A549 (cell line): ENCODE results near the gene FANCB. TPM values are rescaled to one million over a fixed set of nuclear protein-coding genes. Genes with fewer than 3 reads are reported as not detected.

Source experiments
- ATAC-seq, 2 experiments: fragments of 200-7000 bp in 1 of 2; fragments of >200 bp in 1 of 2; cut with Nextera tagmentation in 1 of 2; cut with Tn5 transposase in 1 of 2; 3 replicates each; pipeline versions ENCODE4 v1.8.0 to v1.9.1; 2018 to 2020; ENCODE audit warnings: mild to moderate bottlenecking in 1 of 2, moderate library complexity in 1 of 2
- CTCF ChIA-PET: fragments of 300-600 bp; sonication (Branson Sonifier 250); formaldehyde crosslinking; extraction: SDS; loops from one replicate; lab custom pipeline; 2021; ENCODE audit warnings: antibody characterized with exemption, inconsistent platforms; lab: Yijun Ruan, JAX
- POLR2A ChIA-PET: fragments of 350-600 bp; formaldehyde crosslinking; extraction: SDS; loops from one replicate; lab custom pipeline; 2021; ENCODE audit warnings: antibody characterized with exemption, inconsistent platforms; lab: Yijun Ruan, JAX
- DNase-seq, 2 experiments: peaks; one replicate each; pipeline versions ENCODE4 v3.0.0 to v3.0.0-alpha.2; 2011 to 2016; ENCODE audit warnings: low read depth in 1 of 2, low spot score in 1 of 2
- FAIRE-seq: peaks from 2 replicates; lab custom pipeline; 2011; peaks lifted over from hg19 to GRCh38; lab: Jason Lieb, UNC
- H3K27ac ChIP-seq, 2 experiments: fragments of >200 bp; sonication (Bioruptor Twin); formaldehyde crosslinking; 3 replicates each; pipeline ENCODE4 v1.5.1; 2016 to 2017
- H3K4me1 ChIP-seq: fragments of >200 bp; sonication (Bioruptor Twin); formaldehyde crosslinking; 3 replicates; pipeline ENCODE4 v1.6.1; 2016
- H3K4me2 ChIP-seq: fragments of >200 bp; sonication (Bioruptor Twin); formaldehyde crosslinking; 3 replicates; pipeline ENCODE4 v1.6.1; 2016
- H3K4me3 ChIP-seq: fragments of >200 bp; sonication (Bioruptor Twin); formaldehyde crosslinking; 3 replicates; pipeline ENCODE4 v1.5.1; 2016
- H3K9me3 ChIP-seq: fragments of >200 bp; sonication (Bioruptor Twin); formaldehyde crosslinking; 3 replicates; pipeline ENCODE4 v1.6.1; 2016
- CBX2 ChIP-seq: fragments of 200-600 bp; sonication (generic); IDR thresholded peaks from 2 replicates; pipeline ENCODE4 v1.6.1; 2016; ENCODE audit warnings: low read depth, mild to moderate bottlenecking, borderline replicate concordance
- CHD2 ChIP-seq: fragments of 150-350 bp; IDR thresholded peaks from 2 replicates; pipeline ENCODE4 v1.6.1; 2014; ENCODE audit warnings: low read length; ENCODE audit not compliant: partially characterized antibody
- CTCF ChIP-seq: fragments of >200 bp; sonication (Bioruptor Twin); formaldehyde crosslinking; IDR thresholded peaks from 3 replicates; pipeline ENCODE4 v1.5.1; 2016
- EHMT2 ChIP-seq: fragments of 200-600 bp; sonication (generic); IDR thresholded peaks from 2 replicates; pipeline ENCODE4 v1.6.1; 2016; ENCODE audit warnings: antibody characterized with exemption, low read depth, mild to moderate bottlenecking, moderate library complexity
- ESRRA ChIP-seq: fragments of 150-350 bp; IDR thresholded peaks from 2 replicates; pipeline ENCODE4 v1.6.1; 2014; ENCODE audit warnings: mild to moderate bottlenecking, low read length, borderline replicate concordance
- HEYL ChIP-seq: fragments of 250-450 bp; sonication (Bioruptor Pico); IDR thresholded peaks from 2 replicates; pipeline ENCODE4 v1.8.0; 2021; ENCODE audit warnings: mild to moderate bottlenecking, moderate library complexity
- HOXB13 ChIP-seq: fragments of 250-450 bp; sonication (Bioruptor Pico); IDR thresholded peaks from 2 replicates; pipeline ENCODE4 v1.5.0; 2020; ENCODE audit warnings: low read depth, mild to moderate bottlenecking, moderate library complexity
- MAZ ChIP-seq: fragments of 150-350 bp; IDR thresholded peaks from 2 replicates; pipeline ENCODE4 v1.6.1; 2014; ENCODE audit warnings: antibody characterized with exemption, low read depth, low read length, borderline replicate concordance
- MYC ChIP-seq: IDR thresholded peaks from 2 replicates; pipeline ENCODE4 v1.6.1; 2012; ENCODE audit warnings: mild to moderate bottlenecking, inconsistent platforms, low read length, improper control_type of control experiment, borderline replicate concordance
- NFE2L2 ChIP-seq: fragments of 150-350 bp; conservative IDR thresholded peaks from 2 replicates; pipeline ENCODE4 v1.6.1; 2014; ENCODE audit warnings: low read length
- NPAS2 ChIP-seq: fragments of 250-450 bp; sonication (Bioruptor Pico); IDR thresholded peaks from 2 replicates; pipeline ENCODE4 v1.8.0; 2022; ENCODE audit warnings: mild to moderate bottlenecking, moderate library complexity, borderline replicate concordance
- PBX3 ChIP-seq: IDR thresholded peaks from 2 replicates; pipeline ENCODE4 v1.6.1; 2012
- RAD21 ChIP-seq, 2 experiments: fragments of >200 bp in 1 of 2; sonication (Bioruptor Twin) in 1 of 2; formaldehyde crosslinking in 1 of 2; IDR thresholded peaks in 1 of 2; conservative IDR thresholded peaks in 1 of 2; 2 replicates in 1 of 2; 3 replicates in 1 of 2; pipeline ENCODE4 v1.6.1; 2012 to 2018; ENCODE audit warnings: inconsistent platforms in 1 of 2
- RFX5 ChIP-seq: fragments of 450-650 bp; IDR thresholded peaks from 2 replicates; pipeline ENCODE4 v1.7.1; 2014; ENCODE audit warnings: antibody characterized with exemption, mild to moderate bottlenecking, moderate library complexity
- SMC3 ChIP-seq: fragments of >200 bp; sonication (Bioruptor Twin); formaldehyde crosslinking; IDR thresholded peaks from 3 replicates; pipeline ENCODE4 v1.6.1; 2018; ENCODE audit warnings: inconsistent platforms
- SREBF2 ChIP-seq: fragments of 450-650 bp; IDR thresholded peaks from 2 replicates; pipeline ENCODE4 v1.6.1; 2014; ENCODE audit warnings: mild to moderate bottlenecking, moderate library complexity
- TFCP2L1 ChIP-seq: fragments of 250-450 bp; sonication (Bioruptor Pico); IDR thresholded peaks from 2 replicates; pipeline ENCODE4 v1.5.0; 2021; ENCODE audit warnings: mild to moderate bottlenecking
- ZC3H11A ChIP-seq: fragments of 450-650 bp; IDR thresholded peaks from 2 replicates; pipeline ENCODE4 v1.6.1; 2014; ENCODE audit warnings: antibody characterized with exemption, mild to moderate bottlenecking
- WGBS: methylation state at CpG from one replicate; pipeline ENCODE4 v1.1.6; 2017; ENCODE audit errors: missing lambda C conversion rate; 5-methylcytosine and 5-hydroxymethylcytosine counted together
- polyA plus RNA-seq, 4 experiments: library from polyadenylated mRNA; depleted of rRNA in 3 of 4; stranded (reverse); fragments of >200 nt; fragmentation: RNase III in 1 of 4; extraction: RNeasy Plus Mini Kit Qiagen cat#74134 plus additional on column Dnase treatment in 1 of 4; gene quantifications; 2 replicates in 3 of 4; 3 replicates in 1 of 4; pipeline ENCODE4 v1.2.3, GENCODE V29; 2011 to 2017
- TF ChIP-seq, protein P1 (sequence below): fragments of >200 bp; sonication (Bioruptor Twin); formaldehyde crosslinking; IDR thresholded peaks from 3 replicates; pipeline ENCODE4 v1.6.1; 2016
- TF ChIP-seq, protein P2 (sequence below): fragments of 450-650 bp; IDR thresholded peaks from 2 replicates; pipeline ENCODE4 v1.6.1; 2014; ENCODE audit warnings: antibody characterized with exemption
- TF ChIP-seq, protein P3 (sequence below): fragments of 200-600 bp; sonication (generic); IDR thresholded peaks from 2 replicates; pipeline ENCODE4 v1.6.1; 2016; ENCODE audit warnings: antibody characterized with exemption, mild to moderate bottlenecking, moderate library complexity
- TF ChIP-seq, protein P4 (sequence below): fragments of 150-350 bp; IDR thresholded peaks from 2 replicates; pipeline ENCODE4 v1.6.1; 2014; ENCODE audit warnings: low read depth, mild to moderate bottlenecking, low read length

Gene FANCB
- polyA plus RNA-seq, 2 of the 4 experiments (the other 2 are of a cell fraction), result 5.3 to 7.8 TPM

GRCh38 chrX:14922437-14922836 is 49.6 kb upstream of the FANCB start:
- DNase-seq (no peak), ATAC-seq (no peak), FAIRE-seq (no peak)
- no peaks in the 10 kb centered on the region for H3K4me1 ChIP-seq
- 86% methylated on average over 5 of the region's 6 CpGs for WGBS
- H3K4me3 ChIP-seq, result no peak overlapping the region
- CTCF ChIA-PET, result no interaction called here
- POLR2A ChIA-PET, result no interaction called here
- H3K4me2 ChIP-seq, result no peak overlapping the region
- TF ChIP-seq CHD2, result no peak
- no peak for TF ChIP-seq NFE2L2
- TF ChIP-seq, protein P1, sequence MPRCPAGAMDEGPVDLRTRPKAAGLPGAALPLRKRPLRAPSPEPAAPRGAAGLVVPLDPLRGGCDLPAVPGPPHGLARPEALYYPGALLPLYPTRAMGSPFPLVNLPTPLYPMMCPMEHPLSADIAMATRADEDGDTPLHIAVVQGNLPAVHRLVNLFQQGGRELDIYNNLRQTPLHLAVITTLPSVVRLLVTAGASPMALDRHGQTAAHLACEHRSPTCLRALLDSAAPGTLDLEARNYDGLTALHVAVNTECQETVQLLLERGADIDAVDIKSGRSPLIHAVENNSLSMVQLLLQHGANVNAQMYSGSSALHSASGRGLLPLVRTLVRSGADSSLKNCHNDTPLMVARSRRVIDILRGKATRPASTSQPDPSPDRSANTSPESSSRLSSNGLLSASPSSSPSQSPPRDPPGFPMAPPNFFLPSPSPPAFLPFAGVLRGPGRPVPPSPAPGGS, result no peak
- no peak for TF ChIP-seq RFX5
- no peak for TF ChIP-seq RAD21 (conservative IDR thresholded peaks at IDR 0.05 in 1 of 2, IDR thresholded peaks at IDR 0.05 in 1 of 2)
- H3K27ac ChIP-seq, result no peak overlapping the region
- no peaks in the 10 kb centered on the region for H3K9me3 ChIP-seq

- 94% methylated on average over 2 of the region's 2 CpGs for WGBS
- FAIRE-seq (no peak), DNase-seq (no peak), ATAC-seq (no peak)
- POLR2A ChIA-PET, result no interaction called here
- Histone ChIP-seq H3K9me3 (no peaks in the 10 kb centered on the region), H3K4me2 (no peak overlapping the region), H3K4me3 (no peak overlapping the region), H3K27ac (no peak overlapping the region), H3K4me1 (no peaks in the 10 kb centered on the region)
- CTCF ChIA-PET, result no interaction called here
- TF ChIP-seq HOXB13 (CRISPR knock-in tag) (no peak), ZC3H11A (no peak), EHMT2 (no peak), MYC (no peak), SMC3 (no peak), HEYL (CRISPR knock-in tag) (no peak), PBX3 (no peak), SREBF2 (no peak), ESRRA (no peak), TFCP2L1 (CRISPR knock-in tag) (no peak), MAZ (no peak), CTCF (no peak), CBX2 (no peak), NPAS2 (CRISPR knock-in tag) (no peak)
- TF ChIP-seq, protein P2, sequence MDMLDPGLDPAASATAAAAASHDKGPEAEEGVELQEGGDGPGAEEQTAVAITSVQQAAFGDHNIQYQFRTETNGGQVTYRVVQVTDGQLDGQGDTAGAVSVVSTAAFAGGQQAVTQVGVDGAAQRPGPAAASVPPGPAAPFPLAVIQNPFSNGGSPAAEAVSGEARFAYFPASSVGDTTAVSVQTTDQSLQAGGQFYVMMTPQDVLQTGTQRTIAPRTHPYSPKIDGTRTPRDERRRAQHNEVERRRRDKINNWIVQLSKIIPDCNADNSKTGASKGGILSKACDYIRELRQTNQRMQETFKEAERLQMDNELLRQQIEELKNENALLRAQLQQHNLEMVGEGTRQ, result no peak
- TF ChIP-seq, protein P3, sequence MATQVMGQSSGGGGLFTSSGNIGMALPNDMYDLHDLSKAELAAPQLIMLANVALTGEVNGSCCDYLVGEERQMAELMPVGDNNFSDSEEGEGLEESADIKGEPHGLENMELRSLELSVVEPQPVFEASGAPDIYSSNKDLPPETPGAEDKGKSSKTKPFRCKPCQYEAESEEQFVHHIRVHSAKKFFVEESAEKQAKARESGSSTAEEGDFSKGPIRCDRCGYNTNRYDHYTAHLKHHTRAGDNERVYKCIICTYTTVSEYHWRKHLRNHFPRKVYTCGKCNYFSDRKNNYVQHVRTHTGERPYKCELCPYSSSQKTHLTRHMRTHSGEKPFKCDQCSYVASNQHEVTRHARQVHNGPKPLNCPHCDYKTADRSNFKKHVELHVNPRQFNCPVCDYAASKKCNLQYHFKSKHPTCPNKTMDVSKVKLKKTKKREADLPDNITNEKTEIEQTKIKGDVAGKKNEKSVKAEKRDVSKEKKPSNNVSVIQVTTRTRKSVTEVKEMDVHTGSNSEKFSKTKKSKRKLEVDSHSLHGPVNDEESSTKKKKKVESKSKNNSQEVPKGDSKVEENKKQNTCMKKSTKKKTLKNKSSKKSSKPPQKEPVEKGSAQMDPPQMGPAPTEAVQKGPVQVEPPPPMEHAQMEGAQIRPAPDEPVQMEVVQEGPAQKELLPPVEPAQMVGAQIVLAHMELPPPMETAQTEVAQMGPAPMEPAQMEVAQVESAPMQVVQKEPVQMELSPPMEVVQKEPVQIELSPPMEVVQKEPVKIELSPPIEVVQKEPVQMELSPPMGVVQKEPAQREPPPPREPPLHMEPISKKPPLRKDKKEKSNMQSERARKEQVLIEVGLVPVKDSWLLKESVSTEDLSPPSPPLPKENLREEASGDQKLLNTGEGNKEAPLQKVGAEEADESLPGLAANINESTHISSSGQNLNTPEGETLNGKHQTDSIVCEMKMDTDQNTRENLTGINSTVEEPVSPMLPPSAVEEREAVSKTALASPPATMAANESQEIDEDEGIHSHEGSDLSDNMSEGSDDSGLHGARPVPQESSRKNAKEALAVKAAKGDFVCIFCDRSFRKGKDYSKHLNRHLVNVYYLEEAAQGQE, result no peak
- TF ChIP-seq, protein P4, sequence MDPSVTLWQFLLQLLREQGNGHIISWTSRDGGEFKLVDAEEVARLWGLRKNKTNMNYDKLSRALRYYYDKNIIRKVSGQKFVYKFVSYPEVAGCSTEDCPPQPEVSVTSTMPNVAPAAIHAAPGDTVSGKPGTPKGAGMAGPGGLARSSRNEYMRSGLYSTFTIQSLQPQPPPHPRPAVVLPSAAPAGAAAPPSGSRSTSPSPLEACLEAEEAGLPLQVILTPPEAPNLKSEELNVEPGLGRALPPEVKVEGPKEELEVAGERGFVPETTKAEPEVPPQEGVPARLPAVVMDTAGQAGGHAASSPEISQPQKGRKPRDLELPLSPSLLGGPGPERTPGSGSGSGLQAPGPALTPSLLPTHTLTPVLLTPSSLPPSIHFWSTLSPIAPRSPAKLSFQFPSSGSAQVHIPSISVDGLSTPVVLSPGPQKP, result no peak
These were observed 47.3 kb upstream of the FANCB start for GRCh38 chrX:14920196-14920595.
